GM18861 (cell line): ENCODE results near the gene BCL2L11.

ENCODE experiments used
- ATAC-seq: cut with Tn5 transposase; IDR thresholded peaks from one replicate; pipeline ENCODE4 v1.9.1; 2021; ENCODE audit not compliant: unreplicated experiment

The BCL2L11 gene

DNA sequence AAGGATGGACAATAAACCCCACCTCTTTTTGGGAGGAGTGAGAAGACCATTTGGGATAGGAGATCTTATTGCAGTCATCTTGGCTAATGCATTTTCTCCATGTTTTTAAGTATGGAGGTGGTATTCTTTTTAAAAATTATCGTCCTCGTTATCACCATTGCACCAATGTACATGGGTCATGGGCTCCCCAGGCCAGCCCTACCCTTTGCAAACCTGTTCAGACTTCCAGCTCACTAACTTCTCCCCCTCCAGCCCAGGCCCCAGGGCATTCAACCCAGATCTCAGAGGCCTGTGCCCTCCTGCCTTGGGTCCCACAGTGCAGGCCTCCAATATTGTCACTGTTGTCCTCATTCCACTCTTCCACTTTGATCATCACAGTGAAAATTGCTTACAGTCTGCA, 68.4 kb downstream of the BCL2L11 start:
- ATAC-seq, result no peak

DNA sequence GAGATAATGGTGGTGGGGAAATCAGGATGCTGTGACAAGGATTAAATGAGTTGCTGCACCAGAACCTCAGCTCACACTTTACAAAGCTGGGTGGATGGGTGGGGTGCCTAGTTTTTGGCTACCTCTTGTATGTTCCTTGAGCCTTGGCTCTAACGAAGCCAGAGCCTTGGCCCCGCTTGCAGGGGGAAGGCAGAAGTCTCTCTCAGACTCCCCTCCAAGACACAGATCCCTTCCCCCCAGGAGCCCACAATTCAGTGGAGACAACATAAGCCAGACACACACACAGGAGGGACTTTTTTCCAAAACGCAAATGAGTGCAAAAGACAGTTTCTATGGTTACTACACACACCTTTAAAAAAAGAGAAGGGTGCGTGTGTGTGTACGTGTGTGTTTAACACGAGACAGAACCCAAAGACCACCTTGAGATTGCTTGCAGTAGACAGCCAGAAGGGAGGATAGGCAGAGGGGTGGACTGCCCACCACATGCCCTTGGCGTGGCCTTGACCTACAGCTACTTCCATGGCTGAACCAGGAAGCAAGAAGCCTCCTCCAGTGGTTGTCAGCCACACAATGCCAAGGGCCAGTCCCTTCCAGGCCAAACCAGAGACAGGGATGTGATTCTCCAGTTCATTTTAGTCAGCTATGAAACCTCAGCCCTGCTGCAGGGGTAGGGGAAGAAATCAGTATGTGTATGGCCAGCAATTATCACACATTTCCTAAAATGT, 70.3 kb downstream of the BCL2L11 start:
- ATAC-seq, result no peak

DNA sequence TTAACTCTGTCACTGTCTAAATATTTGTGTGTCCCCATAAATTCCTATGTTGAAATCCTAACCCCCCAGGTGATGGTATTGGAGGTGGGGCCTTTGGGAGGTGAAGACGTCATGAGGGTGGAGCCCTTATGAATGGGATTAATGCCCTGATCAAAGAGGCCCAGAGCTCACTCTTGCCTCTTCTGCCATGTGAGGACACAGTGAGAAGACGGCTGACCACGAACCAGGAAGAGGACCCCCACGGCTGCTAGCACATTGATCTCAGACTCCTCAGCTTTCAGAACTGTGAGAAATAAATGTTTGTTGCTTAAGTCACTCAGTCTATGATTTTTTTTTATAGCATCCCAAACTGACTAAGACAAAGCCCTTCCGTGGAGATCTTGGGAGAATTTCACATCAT, 71.2 kb downstream of the BCL2L11 start:
- no peak for ATAC-seq

DNA sequence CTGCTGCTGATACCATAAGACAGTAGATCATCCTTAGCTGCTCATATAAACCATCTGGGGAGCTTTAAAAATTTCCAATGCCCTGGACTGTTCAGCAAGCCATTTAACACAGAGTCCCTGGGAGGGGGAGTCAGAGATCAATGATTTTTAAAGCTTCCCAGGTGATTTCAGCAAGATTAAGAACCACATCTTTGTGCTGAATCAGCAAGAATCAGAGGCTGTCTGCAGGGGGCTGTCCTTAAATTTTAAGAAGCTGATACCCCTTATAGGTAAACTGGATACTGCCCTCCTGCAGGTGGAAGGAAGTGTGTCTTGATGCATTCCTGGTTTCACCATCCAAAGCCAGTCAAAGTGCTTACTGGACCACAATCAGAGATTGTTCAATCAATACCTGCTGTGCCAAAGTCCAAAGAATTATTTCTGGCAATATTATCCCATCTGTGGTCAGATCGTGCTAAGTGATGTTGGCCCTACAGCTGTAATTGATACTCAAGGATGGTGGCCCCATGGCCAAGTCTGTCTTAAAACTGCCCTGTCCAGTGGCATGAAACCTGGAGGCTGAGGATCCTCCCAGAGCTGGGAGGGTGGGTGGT, 72.2 kb downstream of the BCL2L11 start:
- no peak for ATAC-seq

DNA sequence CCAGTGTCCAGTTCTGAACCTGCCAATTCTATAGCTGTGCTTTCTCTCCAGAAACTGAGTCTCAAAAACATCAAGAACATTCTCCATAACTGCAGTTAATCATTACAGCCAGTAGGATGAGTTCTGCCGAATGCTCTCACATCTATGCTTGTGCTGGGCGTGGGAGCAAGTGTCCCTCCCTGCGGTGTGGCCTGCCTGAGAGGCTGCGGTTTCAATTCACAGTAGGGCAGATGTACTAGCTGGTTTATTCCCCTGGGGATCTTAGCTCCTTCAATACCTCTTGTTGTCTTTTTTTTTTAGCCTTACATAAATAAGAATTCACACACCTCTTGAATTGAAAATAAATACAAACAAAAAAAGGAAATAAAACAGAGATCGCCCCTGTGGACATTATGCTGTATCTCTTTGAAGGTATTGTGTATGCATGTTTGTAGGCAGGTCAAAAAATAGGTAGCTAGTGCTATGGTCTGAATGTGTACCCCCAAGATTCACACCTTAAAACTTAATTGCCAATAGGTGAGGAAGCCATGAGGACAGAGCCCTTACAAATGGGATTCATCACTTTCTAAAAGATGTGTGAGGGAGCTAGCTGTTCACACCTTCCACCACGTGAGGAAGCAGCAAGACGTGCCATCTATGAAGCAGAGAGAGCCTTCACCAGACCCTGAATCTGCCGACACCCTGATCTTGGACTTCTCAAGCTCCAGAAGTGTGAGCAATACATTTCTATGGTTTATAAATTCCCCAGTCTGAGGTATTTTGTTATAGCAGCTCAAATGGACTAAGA, 74.3 kb downstream of the BCL2L11 start:
- peak; percentile 79 for ATAC-seq

DNA sequence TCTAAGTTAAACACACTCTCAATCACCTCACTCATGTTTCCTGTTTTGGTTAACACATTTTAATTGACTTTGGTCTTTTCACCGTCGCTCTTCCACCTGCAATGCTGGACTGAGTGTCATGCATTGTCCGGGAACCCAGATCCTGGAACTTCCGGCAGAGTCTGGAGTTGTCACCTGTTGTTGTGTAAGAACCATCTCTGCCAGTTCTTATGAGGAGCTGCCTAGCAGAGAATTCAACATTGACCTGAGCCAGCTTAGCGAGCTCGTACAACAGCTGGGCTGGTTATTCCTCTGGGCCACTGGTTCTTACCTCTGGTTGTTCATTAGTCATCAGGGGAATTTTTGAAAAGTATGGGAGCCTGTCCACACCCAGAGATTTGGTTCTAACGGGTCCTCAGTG, 75.7 kb downstream of the BCL2L11 start:
- no peak for ATAC-seq

DNA sequence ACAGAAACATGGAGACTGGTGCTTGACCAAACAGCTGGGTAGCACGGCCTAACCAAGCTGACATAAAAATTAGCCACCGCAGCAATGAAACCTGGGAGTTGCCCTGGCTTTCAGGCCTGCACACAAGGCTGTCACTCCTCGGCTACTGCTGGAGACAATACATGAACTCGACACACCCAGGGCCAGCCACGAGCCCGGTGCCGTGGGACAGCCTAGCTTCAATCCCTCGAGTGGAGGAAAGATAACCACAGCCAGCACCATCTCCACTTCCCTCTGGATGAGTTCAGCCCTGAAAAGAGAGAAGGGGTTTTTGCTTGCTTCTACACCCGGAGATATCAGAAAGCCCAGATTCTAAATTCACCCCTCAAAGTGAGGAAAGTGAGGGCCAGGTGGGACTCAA, 78.0 kb downstream of the BCL2L11 start:
- ATAC-seq, result no peak

DNA sequence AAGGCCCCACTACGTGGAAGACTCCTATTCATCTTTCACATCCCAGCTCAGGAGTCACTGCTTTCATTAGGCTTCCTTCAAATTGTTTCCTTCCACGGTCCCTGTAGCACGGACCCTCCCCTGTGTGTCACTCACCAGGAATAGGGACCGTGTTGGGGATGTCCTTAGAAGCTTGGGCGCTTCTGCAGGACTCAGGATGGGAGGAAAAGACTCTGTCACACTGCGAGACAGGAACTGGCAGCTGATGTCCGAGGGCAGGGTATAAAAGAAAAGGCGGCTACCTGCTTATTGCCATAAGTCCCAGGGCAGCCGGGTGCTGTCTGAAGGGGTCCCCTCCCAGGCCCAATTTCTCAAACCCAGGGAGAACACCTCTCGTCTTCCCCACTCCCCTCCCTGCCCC, 79.1 kb downstream of the BCL2L11 start:
- ATAC-seq, result no peak

DNA sequence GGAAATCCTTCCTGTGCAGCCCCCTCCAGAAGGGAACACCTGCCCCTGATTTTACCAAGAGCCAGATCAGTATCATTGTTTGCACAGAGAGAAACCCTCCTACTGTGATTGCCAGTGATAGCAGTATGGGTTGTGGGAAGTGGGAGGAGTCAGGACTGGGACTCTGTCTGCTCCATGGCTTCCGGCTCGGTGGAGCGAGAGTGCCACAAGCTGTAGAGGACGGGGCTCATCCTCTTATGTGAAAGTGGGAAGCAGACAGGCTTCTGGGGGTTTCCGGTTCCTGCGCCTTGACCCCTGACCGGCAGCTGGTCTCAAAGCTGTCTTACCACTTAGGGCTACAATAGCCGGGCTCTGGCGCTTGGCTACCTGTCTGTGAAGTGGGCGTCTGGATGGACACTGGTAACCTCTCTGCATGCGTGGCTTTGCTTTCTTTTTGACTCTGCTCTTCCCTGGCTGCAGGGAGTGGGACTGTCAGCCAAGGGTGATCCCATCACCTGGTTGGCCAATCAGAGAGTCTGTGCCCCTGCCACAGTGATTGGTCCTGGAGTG, 79.7 kb downstream of the BCL2L11 start:
- ATAC-seq, result no peak

DNA sequence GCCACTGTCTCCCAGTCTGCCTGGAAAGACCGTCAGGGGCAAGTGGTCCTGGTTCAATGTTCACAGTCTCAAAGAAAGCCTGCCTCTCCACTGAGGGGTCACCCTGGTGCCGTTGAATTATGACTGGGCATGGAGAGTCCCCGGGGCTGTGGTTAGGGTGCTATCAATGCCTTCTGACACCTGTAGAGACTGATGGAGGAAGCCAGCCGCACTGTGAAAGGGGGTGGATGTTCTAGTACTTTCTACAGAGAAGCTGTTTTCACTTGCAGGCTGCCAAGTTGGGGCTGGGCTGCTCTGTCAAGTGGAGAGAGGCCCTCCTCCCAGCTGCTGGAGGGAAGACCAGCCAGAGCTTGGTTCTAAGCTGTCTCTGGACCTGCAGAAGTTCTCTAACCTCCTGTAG, 80.5 kb downstream of the BCL2L11 start:
- ATAC-seq, result peak; percentile 65

DNA sequence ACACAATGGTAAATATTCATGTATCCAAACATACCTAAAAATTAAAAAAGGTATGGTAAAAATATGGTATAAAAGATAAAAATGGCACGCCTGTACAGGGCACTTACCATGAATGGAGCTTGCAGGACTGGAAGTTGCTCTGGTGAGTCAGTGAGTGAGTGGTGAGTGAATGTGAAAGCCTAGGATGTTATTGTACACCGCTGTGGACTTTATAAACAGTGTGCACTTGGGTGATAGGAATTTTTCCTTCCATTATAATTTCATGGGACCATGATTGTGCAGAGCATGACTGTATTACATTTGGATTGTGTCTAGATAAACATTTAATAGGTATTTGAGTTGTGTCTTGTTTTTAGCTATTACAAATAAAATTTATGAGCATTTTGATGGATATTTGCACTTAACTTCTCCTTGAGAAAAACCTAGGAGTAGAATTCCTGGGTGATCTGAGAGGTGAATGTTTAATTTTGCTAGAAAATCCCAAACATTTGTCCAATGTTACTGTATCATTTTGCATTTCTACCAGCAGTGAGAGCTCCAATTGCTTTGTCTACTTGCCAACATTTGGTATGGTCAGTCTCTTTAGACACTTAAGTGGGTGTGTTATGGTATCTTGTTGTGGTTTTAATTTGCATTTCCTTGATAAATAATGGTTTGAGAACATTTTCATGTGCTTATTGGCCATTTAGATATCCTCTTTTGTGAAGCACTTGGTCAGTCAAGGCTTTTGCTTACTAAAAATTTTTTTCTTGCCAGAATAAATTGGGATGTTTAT, 81.7 kb downstream of the BCL2L11 start:
- no peak for ATAC-seq

DNA sequence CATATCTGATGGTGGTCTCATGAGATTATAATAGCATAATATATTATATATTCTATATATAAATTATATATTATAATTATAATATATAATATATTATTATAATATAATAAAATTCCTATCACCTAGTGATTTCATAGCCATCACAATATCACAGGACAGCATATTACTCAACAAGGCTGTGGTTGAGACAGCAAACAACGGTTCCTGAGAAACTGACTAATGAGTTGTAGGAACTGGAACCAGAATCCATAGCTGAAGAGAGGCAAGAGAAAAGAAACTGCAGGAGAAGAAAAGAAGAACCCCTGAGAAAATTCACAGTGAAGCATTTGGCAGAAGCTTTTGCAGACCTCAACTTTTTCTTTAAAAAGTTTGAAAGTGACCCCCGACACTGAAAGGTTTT, 84.0 kb downstream of the BCL2L11 start:
- ATAC-seq, result no peak

DNA sequence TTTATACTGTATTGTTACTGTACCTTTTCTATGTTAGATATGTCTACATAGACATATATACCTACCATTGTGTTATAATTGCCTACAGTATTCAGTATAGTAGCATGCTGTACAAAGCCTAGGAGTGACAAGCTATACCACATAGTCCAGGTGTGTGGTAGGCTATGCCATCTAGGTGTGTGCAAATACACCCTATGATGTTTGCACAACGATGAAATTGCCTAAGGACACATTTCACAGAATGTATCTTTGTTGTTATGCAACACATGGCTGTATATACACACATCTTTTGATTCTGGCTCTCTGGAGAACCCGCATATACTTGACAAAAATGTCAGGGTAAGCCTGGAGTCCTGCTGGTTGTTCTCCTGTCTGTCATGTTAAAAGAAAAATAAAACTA, 85.1 kb downstream of the BCL2L11 start:
- ATAC-seq, result no peak

DNA sequence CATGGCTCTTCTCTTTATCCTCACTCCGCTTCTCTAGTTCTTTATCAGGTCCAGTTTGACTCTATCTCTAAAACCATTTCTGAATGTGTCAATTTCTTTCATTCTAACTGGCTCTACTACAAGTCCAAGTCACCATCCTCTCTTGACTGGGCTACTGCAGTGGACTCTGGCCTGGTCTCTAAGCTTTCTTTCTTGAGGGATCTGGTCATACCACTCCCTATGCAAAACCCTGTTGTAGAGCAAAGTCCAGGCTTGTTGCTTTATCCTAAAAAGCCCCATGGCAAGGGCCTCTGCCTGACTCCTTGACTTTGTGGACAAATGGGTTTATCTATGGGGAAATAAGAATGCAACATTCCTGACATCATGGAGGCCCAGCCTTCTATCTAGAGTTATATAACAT, 87.1 kb downstream of the BCL2L11 start:
- ATAC-seq, result no peak

DNA sequence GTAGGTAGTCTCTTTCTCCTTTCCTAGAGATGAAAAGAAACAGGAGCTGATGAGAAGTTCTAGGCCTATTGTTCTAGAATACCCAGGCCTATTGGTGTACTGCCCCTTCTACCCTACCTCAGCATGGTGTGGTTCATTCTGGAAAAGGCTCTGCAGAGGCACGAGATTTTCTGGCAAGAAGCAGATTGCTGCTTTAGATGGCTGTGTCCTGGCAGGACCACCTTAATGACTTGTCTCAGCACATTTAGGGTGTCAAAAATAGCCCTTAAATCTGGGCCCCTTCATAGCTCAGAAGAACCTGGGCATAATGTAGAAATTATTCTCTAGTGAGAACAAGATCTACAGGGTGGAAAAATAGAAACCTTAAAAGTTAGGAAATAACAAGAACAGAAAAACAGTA, 87.9 kb downstream of the BCL2L11 start:
- ATAC-seq, result peak; percentile 5

DNA sequence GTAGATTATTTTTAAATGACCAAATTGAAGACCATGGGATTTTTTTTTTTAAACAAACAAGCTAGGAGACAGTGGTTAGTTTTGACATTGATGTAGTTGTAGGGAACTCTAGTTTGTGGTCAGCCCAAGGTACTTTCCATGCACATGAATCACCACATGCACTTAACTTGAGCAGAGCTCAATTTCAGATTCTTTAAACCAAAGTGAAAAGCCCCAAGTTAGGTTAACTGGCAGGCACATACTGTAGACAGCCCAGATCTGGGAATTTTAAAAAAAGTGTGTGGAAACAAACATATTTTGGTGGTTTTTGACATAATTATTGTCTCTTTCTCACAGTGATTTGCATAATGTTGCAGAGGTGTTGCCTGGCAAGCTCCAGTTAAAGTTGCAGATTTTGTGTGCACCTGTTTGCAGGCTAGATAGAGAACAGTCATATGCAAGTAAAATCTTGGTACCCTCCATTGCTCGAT, 88.4 kb downstream of the BCL2L11 start:
- peak; percentile 92 for ATAC-seq

DNA sequence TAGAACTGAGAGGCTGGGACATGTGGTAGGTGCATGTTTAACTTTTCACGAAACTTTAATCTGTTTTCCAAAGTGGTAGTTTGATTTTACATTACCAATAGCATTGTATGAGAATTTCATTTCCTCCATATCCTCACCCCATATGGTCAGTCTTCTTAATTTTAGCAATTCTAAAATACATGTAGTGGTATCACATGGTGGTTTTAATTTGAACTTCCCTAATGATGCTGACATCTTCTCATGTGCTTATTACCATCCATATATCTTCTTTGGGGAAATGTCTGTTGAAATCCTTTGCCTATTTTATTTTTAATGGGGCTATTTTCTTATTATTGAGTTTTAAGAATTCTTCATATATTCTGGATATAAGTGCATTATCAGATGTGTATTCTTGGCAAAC, 89.3 kb downstream of the BCL2L11 start:
- ATAC-seq, result no peak

DNA sequence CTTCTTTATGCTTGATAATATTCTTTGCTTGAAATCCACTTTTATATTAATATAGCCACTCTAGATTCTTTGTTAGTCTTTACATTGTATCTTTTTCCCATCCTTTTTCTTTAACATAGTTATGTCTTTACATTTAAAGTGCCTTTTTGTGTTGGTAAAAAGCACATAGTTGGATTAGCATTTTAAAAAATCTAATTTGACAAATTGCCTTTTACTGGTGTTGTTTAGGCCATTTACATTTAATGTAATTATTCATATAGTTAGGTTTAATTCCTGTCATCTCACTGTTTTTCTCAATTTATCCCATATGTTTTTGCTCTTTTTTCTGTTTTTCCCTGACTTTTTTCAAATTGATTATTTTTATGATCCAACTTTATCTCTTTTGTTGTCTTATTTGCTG, 93.2 kb downstream of the BCL2L11 start:
- ATAC-seq, result no peak

DNA sequence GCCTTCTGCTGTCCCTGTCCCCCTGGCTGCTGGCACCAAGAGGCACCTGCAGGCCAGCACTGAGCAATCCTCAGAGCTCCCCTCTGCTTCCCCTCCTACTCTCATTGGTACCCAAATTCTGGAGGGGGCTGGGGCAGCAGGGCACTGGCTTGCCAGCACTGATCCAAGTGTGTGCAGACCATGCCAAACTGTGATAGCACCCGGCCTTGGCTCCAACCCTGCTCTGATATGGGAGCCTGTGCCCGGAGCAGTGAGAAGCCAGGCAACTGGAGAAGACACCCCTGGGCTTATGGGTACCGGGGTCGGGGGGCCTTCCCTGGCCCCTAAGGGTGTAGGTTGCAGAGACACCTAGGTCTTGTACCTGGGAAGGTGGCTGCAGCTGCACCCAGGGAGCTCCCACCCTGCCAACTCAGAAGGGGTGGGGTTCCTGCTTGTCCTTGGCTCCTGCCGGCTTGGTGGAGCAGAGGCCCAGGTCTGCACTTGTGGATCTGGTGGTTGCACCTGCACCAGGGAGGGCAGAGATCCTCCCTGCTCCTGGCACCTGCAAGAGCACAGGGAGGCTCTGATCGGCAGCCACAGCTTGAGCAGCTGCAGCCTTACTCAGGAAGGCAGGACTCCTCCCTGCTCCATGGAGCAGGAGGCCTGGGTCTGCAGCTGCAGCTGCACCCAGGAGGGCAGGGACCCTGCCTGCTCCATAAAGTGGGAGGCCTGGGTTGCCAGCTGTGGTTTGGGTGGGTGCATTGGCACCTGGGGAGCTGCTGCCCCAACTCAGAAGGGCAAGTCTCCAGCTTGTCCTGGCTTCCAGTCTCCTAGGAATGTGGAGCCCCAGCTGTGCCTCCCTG, 96.3 kb downstream of the BCL2L11 start:
- ATAC-seq, result no peak
